ENCODE measurements around the gene CCDC177.

- TF ChIP-seq MAX (IDR thresholded peaks at IDR 0.05) (no peak), CTCF (IDR thresholded peaks at IDR 0.05; ENCODE audit: low read depth, low read length, missing input control) (no peak), JUND (IDR thresholded peaks at IDR 0.05) (no peak), RAD21 (IDR thresholded peaks at IDR 0.05) (no peak), ATF3 (IDR thresholded peaks at IDR 0.05) (no peak), SP1 (IDR thresholded peaks at IDR 0.05) (no peak), YY1 (IDR thresholded peaks at IDR 0.05) (no peak), FOXA1 (IDR thresholded peaks at IDR 0.05) (no peak), REST (IDR thresholded peaks at IDR 0.05) (no peak), ZBTB33 (IDR thresholded peaks at IDR 0.05) (no peak), HNF4G (IDR thresholded peaks at IDR 0.05) (no peak), TAF1 (conservative IDR thresholded peaks at IDR 0.05) (no peak)
Observed at GRCh38 chr14:69525896-69526295, 48.8 kb downstream of the CCDC177 start.
